ENCODE measurements around the gene TMEM130. TPM values are rescaled to one million over a fixed set of nuclear protein-coding genes. Genes with fewer than 3 reads are reported as not detected.

Gene TMEM130
- total and polyA plus RNA-seq, 2 donors, result 2.1 to 9.5 TPM

GRCh38 chr7:98826811-98827231, 43.0 kb downstream of the TMEM130 start:
- Histone ChIP-seq H3K27ac (ENCODE audit: low read depth) (no peak overlapping the region), H3K4me3 (ENCODE audit: low read depth, low read length) (no peak overlapping the region), H3K4me1 (ENCODE audit: insufficient read depth) (no peaks in the 10 kb centered on the region), H3K36me3 (ENCODE audit: insufficient read depth) (no peaks in the 10 kb centered on the region)
- DNase-seq (ENCODE audit: extremely low spot score), result no peak
- WGBS, result 23% methylated on average over 13 of the region's 13 CpGs

- H3K4me1 ChIP-seq (ENCODE audit: insufficient read depth), result no peaks in the 10 kb centered on the region
- H3K27ac ChIP-seq (ENCODE audit: low read depth), result no peak overlapping the region
- no peak overlapping the region for H3K4me3 ChIP-seq (ENCODE audit: low read depth, low read length)
- DNase-seq (ENCODE audit: extremely low spot score), result no peak
- WGBS, result 62% methylated on average over 20 of the region's 20 CpGs
- no peaks in the 10 kb centered on the region for H3K36me3 ChIP-seq (ENCODE audit: insufficient read depth)
Measured at GRCh38 chr7:98826387-98826786, 43.4 kb downstream of the TMEM130 start.

GRCh38 chr7:98823226-98823625, 46.6 kb downstream of the TMEM130 start:
- Histone ChIP-seq H3K36me3 (ENCODE audit: insufficient read depth) (no peaks in the 10 kb centered on the region), H3K27ac (ENCODE audit: low read depth) (no peak overlapping the region), H3K4me3 (ENCODE audit: low read depth, low read length) (no peak overlapping the region), H3K4me1 (ENCODE audit: insufficient read depth) (no peaks in the 10 kb centered on the region)
- DNase-seq (ENCODE audit: extremely low spot score), result no peak
- 92% methylated on average over 4 of the region's 4 CpGs for WGBS

- Histone ChIP-seq H3K4me1 (ENCODE audit: insufficient read depth) (no peaks in the 10 kb centered on the region), H3K27ac (ENCODE audit: low read depth) (no peak overlapping the region), H3K36me3 (ENCODE audit: insufficient read depth) (no peaks in the 10 kb centered on the region), H3K4me3 (ENCODE audit: low read depth, low read length) (no peak overlapping the region)
- WGBS, result 94% methylated on average over 1 of the region's 1 CpG
- no peak for DNase-seq (ENCODE audit: extremely low spot score)
Measured at GRCh38 chr7:98821348-98821747, 48.5 kb downstream of the TMEM130 start.

- Histone ChIP-seq H3K36me3 (ENCODE audit: insufficient read depth) (no peaks in the 10 kb centered on the region), H3K4me3 (ENCODE audit: low read depth, low read length) (no peak overlapping the region), H3K4me1 (ENCODE audit: insufficient read depth) (no peaks in the 10 kb centered on the region), H3K27ac (ENCODE audit: low read depth) (no peak overlapping the region)
- WGBS, result 83% methylated on average over 3 of the region's 3 CpGs
- no peak for DNase-seq (ENCODE audit: extremely low spot score)
Measured at GRCh38 chr7:98816967-98817710, 52.7 kb downstream of the TMEM130 start.

- no peak overlapping the region for H3K4me3 ChIP-seq (ENCODE audit: low read depth, low read length)
- H3K27ac ChIP-seq (ENCODE audit: low read depth), result no peak overlapping the region
- DNase-seq (ENCODE audit: extremely low spot score), result no peak
- 55% methylated on average over 4 of the region's 4 CpGs for WGBS
- H3K36me3 ChIP-seq (ENCODE audit: insufficient read depth), result no peaks in the 10 kb centered on the region
- no peaks in the 10 kb centered on the region for H3K4me1 ChIP-seq (ENCODE audit: insufficient read depth)
Measured at GRCh38 chr7:98816241-98816640, 53.6 kb downstream of the TMEM130 start.

GRCh38 chr7:98815313-98815712, 54.5 kb downstream of the TMEM130 start:
- DNase-seq (ENCODE audit: extremely low spot score), result no peak
- 85% methylated on average over 1 of the region's 1 CpG for WGBS
- Histone ChIP-seq H3K27ac (ENCODE audit: low read depth) (no peak overlapping the region), H3K4me1 (ENCODE audit: insufficient read depth) (no peaks in the 10 kb centered on the region), H3K36me3 (ENCODE audit: insufficient read depth) (no peaks in the 10 kb centered on the region), H3K4me3 (ENCODE audit: low read depth, low read length) (no peak overlapping the region)

- no peak overlapping the region for H3K27ac ChIP-seq (ENCODE audit: low read depth)
- no peak overlapping the region for H3K4me3 ChIP-seq (ENCODE audit: low read depth, low read length)
- H3K4me1 ChIP-seq (ENCODE audit: insufficient read depth), result no peaks in the 10 kb centered on the region
- no peaks in the 10 kb centered on the region for H3K36me3 ChIP-seq (ENCODE audit: insufficient read depth)
- no peak for DNase-seq (ENCODE audit: extremely low spot score)
- 94% methylated on average over 1 of the region's 1 CpG for WGBS
Measured at GRCh38 chr7:98811299-98811698, 58.5 kb downstream of the TMEM130 start.

GRCh38 chr7:98810153-98810802, 59.5 kb downstream of the TMEM130 start:
- 47% methylated on average over 9 of the region's 9 CpGs for WGBS
- Histone ChIP-seq H3K27ac (ENCODE audit: low read depth) (no peak overlapping the region), H3K4me3 (ENCODE audit: low read depth, low read length) (no peak overlapping the region), H3K36me3 (ENCODE audit: insufficient read depth) (no peaks in the 10 kb centered on the region), H3K4me1 (ENCODE audit: insufficient read depth) (no peaks in the 10 kb centered on the region)
- no peak for DNase-seq (ENCODE audit: extremely low spot score)

GRCh38 chr7:98808751-98809460, 60.9 kb downstream of the TMEM130 start:
- Histone ChIP-seq H3K36me3 (ENCODE audit: insufficient read depth) (no peaks in the 10 kb centered on the region), H3K4me3 (ENCODE audit: low read depth, low read length) (no peak overlapping the region), H3K4me1 (ENCODE audit: insufficient read depth) (no peaks in the 10 kb centered on the region), H3K27ac (ENCODE audit: low read depth) (no peak overlapping the region)
- DNase-seq (ENCODE audit: extremely low spot score), result no peak
- 71% methylated on average over 7 of the region's 7 CpGs for WGBS

GRCh38 chr7:98807068-98808048, 62.5 kb downstream of the TMEM130 start:
- Histone ChIP-seq H3K4me1 (ENCODE audit: insufficient read depth) (no peaks in the 10 kb centered on the region), H3K4me3 (ENCODE audit: low read depth, low read length) (no peak overlapping the region), H3K27ac (ENCODE audit: low read depth) (no peak overlapping the region), H3K36me3 (ENCODE audit: insufficient read depth) (no peaks in the 10 kb centered on the region)
- WGBS, result 54% methylated on average over 11 of the region's 11 CpGs
- no peak for DNase-seq (ENCODE audit: extremely low spot score)

GRCh38 chr7:98805956-98806838, 63.6 kb downstream of the TMEM130 start:
- Histone ChIP-seq H3K27ac (ENCODE audit: low read depth) (no peak overlapping the region), H3K36me3 (ENCODE audit: insufficient read depth) (no peaks in the 10 kb centered on the region), H3K4me3 (ENCODE audit: low read depth, low read length) (no peak overlapping the region), H3K4me1 (ENCODE audit: insufficient read depth) (no peaks in the 10 kb centered on the region)
- 89% methylated on average over 3 of the region's 3 CpGs for WGBS
- DNase-seq (ENCODE audit: extremely low spot score), result no peak

All from urinary bladder (tissue), 4 donors.